Psoas muscle (tissue), 8 donors: Measurements from ENCODE around the gene IKZF1. TPM values are rescaled to one million over a fixed set of nuclear protein-coding genes. Genes with fewer than 3 reads are reported as not detected.

Experiments
- ATAC-seq, 4 donors: fragments of 200-7000 bp; cut with Tn5 transposase; one replicate each; pipeline ENCODE4 v1.9.1; 2020; ENCODE audit warnings: moderate library complexity in 3 of 4, mild to moderate bottlenecking in 2 of 4
- DNase-seq, 2 donors: peaks; one replicate each; pipeline ENCODE4 v3.0.0-alpha.2; 2020
- H3K27ac ChIP-seq: fragments of 200-600 bp; one replicate; pipeline ENCODE4 v1.8.0; 2022
- H3K27me3 ChIP-seq, 3 donors: fragments of 200-600 bp in 1 of 3; one replicate each; pipeline versions ENCODE4 v1.6.1 to v1.8.0; 2013 to 2022; ENCODE audit warnings: low read length in 2 of 3, mild to moderate bottlenecking in 2 of 3, moderate library complexity in 1 of 3; ENCODE audit not compliant: insufficient read depth in 3 of 3
- H3K36me3 ChIP-seq, 2 donors: fragments of 200-600 bp in 1 of 2; one replicate each; pipeline versions ENCODE4 v1.6.1 to v1.8.0; 2013 to 2022; ENCODE audit warnings: low read depth in 1 of 2, mild to moderate bottlenecking in 1 of 2, moderate library complexity in 1 of 2; ENCODE audit not compliant: insufficient read depth in 1 of 2
- H3K4me1 ChIP-seq: fragments of 200-600 bp; one replicate; pipeline ENCODE4 v1.8.0; 2022
- H3K4me3 ChIP-seq: fragments of 200-600 bp; one replicate; pipeline ENCODE4 v1.8.0; 2022; ENCODE audit warnings: mild to moderate bottlenecking
- H3K9me3 ChIP-seq: fragments of 200-600 bp; one replicate; pipeline ENCODE4 v1.8.0; 2022
- WGBS, 3 donors: extraction: QIAGEN DNeasy Blood & Tissue Kit; methylation state at CpG; one replicate each; pipeline versions ENCODE4 v1.1.6 to v1.1.7; 2013; 5-methylcytosine and 5-hydroxymethylcytosine counted together
- intact Hi-C, 2 donors: fragments of 100-400 bp; cut with DNase I; formaldehyde crosslinking; loops; one replicate each; pipeline versions ENCODE4 v1.11.0 to v1.14.2; 2022
- polyA plus RNA-seq, 3 donors: library from polyadenylated mRNA; stranded (reverse); fragments of 200-250 nt; gene quantifications; one replicate each; pipeline ENCODE4 v1.2.3, GENCODE V29; 2013
- total RNA-seq, 4 donors: library from RNA; stranded (reverse); fragmentation: NEBNext Ultra II Directional in 2 of 4; extraction: Animal tissue kit (Norgen Biotek cat#: 25700) in 2 of 4; gene quantifications; one replicate each; pipeline versions ENCODE4 v1.2.1 to v1.2.4, GENCODE V29; 2021 to 2023
- TF ChIP-seq, protein P1 (sequence below): fragments of 200-600 bp; IDR thresholded peaks from one replicate; pipeline ENCODE4 v1.8.0; 2022; ENCODE audit warnings: antibody characterized with exemption
- donor health status: healthy with polysubstance abuse.
- donor health status: DM: no; HTN: no; CAD: no; lungs with moderate emphysema.
- donor health status: Bipolar disorder and iron deficiency.
- donor health status: healthy.
- donor health status: DM: yes; HTN: yes; CAD: no.
- donor health status: DM: no; HTN: no; CAD: no.
- donor health status: DM: no; HTN: no; CAD: no.
- donor health status: DM: yes; HTN: yes; CAD: no.

IKZF1 gene
- total and polyA plus RNA-seq, 7 donors = 0.18 to 2.0 (median 1.1) TPM

DNA sequence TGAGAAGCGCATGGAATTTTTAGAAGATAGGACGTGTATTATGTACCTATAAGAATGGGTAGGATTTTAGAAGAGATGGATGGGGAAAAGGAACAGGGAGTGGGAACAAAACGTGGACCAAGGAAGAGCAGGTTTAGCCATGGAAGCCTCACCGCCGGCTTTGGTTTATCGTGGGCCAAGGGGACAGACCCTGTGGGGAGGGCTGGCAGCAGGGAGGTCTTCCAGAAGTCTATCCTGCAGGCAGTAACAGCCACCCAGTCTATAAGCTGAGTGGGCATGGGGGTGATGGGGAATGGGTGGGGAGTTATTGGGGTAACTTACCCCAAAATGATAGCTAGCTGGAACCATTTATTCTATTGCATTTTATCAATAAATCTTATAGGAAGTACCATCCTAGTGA is 44.9 kb downstream of the IKZF1 start:
- intact Hi-C loops = no loop called here
- 86 to 95% (median 92%) methylated on average over 6 of the region's 6 CpGs for WGBS, 3 donors

DNA sequence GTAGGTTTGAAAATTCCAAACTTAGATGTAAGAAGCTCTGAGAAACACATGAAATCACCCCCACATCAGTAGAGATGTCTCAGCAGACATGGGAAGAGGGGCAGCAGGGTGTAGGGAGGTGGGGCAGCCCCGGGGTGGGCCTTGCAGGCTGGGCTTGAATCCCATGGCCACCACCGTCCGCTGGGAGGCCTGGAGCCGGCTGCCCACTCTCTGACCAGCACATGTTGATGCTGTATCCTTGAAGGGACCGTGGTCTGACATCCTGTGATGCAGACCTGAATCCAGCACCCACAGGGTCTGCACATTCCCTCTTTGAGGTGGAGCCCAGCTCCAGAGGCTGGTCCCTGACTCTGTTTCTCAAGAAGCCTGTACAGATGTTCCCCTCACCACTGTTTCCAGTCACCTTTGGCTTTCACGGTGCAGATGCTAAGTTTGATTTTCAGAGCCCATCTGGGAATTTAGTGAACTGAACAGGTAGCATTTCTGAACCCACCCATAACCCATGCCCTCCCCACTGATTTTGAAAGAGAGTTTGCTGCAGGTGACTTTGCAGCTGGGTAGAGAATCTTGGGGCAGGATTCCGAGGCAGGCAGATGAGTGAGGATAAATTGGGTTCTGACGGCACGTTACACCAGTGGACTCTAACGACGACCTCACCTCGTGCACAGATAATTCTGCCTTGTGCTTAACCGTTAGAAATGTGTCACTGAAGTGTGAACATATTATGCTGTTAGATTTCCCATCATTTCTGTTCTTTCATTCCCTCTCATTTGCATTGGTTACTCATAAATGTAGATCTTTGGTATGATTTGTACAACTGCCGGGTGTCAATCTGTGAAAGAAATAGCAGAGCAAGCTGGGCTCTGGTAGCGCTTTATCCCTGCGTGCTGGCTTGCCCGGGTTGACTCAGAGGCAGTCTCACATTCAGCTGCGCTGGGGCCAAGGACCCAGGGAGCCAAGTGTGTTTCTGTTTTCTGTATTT is 45.7 kb downstream of the IKZF1 start:
- WGBS, 3 donors = 77 to 80% (median 78%) methylated on average over 18 of the region's 18 CpGs
- intact Hi-C loops = no loop called here
- no peak overlapping the region for H3K27ac ChIP-seq
- no peak overlapping the region for H3K4me3 ChIP-seq
- no peaks in the 10 kb centered on the region for H3K9me3 ChIP-seq
- H3K36me3 ChIP-seq = no peaks in the 10 kb centered on the region
- peaks cover 0 to 6% (median 0%) of the 10 kb centered on the region in 3 donors for H3K27me3 ChIP-seq
- TF ChIP-seq, protein P1, sequence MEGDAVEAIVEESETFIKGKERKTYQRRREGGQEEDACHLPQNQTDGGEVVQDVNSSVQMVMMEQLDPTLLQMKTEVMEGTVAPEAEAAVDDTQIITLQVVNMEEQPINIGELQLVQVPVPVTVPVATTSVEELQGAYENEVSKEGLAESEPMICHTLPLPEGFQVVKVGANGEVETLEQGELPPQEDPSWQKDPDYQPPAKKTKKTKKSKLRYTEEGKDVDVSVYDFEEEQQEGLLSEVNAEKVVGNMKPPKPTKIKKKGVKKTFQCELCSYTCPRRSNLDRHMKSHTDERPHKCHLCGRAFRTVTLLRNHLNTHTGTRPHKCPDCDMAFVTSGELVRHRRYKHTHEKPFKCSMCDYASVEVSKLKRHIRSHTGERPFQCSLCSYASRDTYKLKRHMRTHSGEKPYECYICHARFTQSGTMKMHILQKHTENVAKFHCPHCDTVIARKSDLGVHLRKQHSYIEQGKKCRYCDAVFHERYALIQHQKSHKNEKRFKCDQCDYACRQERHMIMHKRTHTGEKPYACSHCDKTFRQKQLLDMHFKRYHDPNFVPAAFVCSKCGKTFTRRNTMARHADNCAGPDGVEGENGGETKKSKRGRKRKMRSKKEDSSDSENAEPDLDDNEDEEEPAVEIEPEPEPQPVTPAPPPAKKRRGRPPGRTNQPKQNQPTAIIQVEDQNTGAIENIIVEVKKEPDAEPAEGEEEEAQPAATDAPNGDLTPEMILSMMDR = no peak
- DNase-seq (no peak), ATAC-seq (no peak)
- H3K4me1 ChIP-seq = no peaks in the 10 kb centered on the region

More for the DNA sequence above, 44.9 kb downstream of the IKZF1 start:
- Histone ChIP-seq H3K27ac (no peak overlapping the region), H3K4me3 (no peak overlapping the region), H3K4me1 (no peaks in the 10 kb centered on the region), H3K9me3 (no peaks in the 10 kb centered on the region), H3K36me3 (no peaks in the 10 kb centered on the region), H3K27me3 (peaks cover 0 to 6% (median 0%) of the 10 kb centered on the region in 3 donors)
- TF ChIP-seq, protein P1 = no peak
- no peak for ATAC-seq
- no peak for DNase-seq

DNA sequence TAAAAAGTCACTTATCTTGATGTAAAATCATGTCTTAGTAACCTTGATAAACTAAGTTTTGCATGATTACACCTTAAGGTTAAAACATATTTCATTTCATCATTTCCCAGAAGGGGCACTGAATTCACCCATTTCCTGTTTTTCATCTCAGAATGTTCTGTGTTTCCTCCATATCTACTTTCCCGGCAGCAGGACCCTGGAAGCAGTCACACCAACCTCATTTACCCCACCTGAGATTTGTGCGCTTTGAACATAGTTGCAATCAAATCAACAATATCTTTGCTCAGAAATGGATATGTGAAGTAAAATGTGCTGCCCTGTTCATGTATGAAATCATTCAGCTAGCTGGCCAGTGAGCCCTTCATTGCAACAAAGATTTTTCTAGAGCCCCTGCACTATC is 46.8 kb downstream of the IKZF1 start:
- no peak for ATAC-seq
- WGBS, 3 donors = 66 to 76% (median 73%) methylated on average over 2 of the region's 2 CpGs
- H3K27ac ChIP-seq = no peak overlapping the region

DNA sequence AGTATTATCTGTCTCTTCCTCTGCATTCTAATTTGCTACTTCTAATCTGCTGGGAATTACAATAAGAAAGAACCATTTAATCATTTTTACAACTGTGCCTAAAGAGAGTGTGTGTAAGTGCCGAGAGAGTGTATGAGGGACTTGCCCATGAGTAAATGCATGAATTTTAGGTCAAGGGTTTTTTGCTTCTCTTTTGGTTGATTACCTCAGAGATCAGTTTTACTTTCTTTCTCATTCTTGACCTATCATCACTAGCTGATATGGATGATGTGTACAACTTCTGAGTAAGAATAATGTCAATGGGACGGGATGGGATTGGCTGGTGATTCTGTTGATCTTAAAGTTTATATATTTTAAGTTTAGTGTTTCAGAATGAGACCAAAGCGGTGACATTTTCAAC is 47.8 kb downstream of the IKZF1 start:
- Histone ChIP-seq H3K4me1 (no peaks in the 10 kb centered on the region), H3K36me3 (no peaks in the 10 kb centered on the region), H3K27ac (no peak overlapping the region), H3K9me3 (no peaks in the 10 kb centered on the region), H3K27me3 (peaks cover 0 to 6% (median 2%) of the 10 kb centered on the region in 3 donors), H3K4me3 (no peak overlapping the region)
- DNase-seq = no peak
- intact Hi-C loops = no loop called here
- TF ChIP-seq, protein P1 = no peak
- 68 to 74% (median 69%) methylated on average over 3 of the region's 3 CpGs for WGBS, 3 donors
- no peak for ATAC-seq

More for the DNA sequence above, 46.8 kb downstream of the IKZF1 start:
- Histone ChIP-seq H3K4me3 (no peak overlapping the region), H3K36me3 (no peaks in the 10 kb centered on the region), H3K4me1 (no peaks in the 10 kb centered on the region), H3K9me3 (no peaks in the 10 kb centered on the region), H3K27me3 (peaks cover 0 to 6% (median 0%) of the 10 kb centered on the region in 3 donors)
- intact Hi-C loops = no loop called here
- DNase-seq = no peak
- TF ChIP-seq, protein P1 = no peak
